K562 (cell line): ENCODE measurements around the gene ROR2. TPM values are rescaled to one million over a fixed set of nuclear protein-coding genes. Genes with fewer than 3 reads are reported as not detected.

Experiments used
- CHCHD3 ChIP-seq: fragments of 250-450 bp; sonication (Bioruptor Pico); IDR thresholded peaks from 2 replicates; pipeline ENCODE4 v2.1.2; 2022; ENCODE audit warnings: mild to moderate bottlenecking
- ETV5 ChIP-seq: sonication (generic); formaldehyde crosslinking; IDR thresholded peaks from 2 replicates; pipeline ENCODE4 v1.4.0; 2020; ENCODE audit warnings: low read depth, mild to moderate bottlenecking, missing genetic modification reagents
- FOXP1 ChIP-seq: sonication (generic); formaldehyde crosslinking; IDR thresholded peaks from 2 replicates; pipeline ENCODE4 v1.8.0; 2022; ENCODE audit warnings: mild to moderate bottlenecking, missing genetic modification reagents
- GATAD2B ChIP-seq: fragments of 450-650 bp; IDR thresholded peaks from 2 replicates; pipeline ENCODE4 v1.6.1; 2017; ENCODE audit warnings: mild to moderate bottlenecking, borderline replicate concordance
- HNRNPH1 ChIP-seq: fragments of 200-400 bp; formaldehyde crosslinking; optimal IDR thresholded peaks from 2 replicates; pipeline ENCODE3; 2017; ENCODE audit warnings: low read depth, mild to moderate bottlenecking, low read length, moderate library complexity
- MLLT1 ChIP-seq, 2 experiments: fragments of 450-650 bp; IDR thresholded peaks; 2 replicates each; pipeline ENCODE4 v1.6.1; 2016
- NFXL1 ChIP-seq: fragments of 450-650 bp; formaldehyde crosslinking; IDR thresholded peaks from 2 replicates; pipeline ENCODE4 v1.4.0; 2021; ENCODE audit warnings: mild to moderate bottlenecking
- PHF20 ChIP-seq: fragments of 450-650 bp; IDR thresholded peaks from 2 replicates; pipeline ENCODE4 v1.6.1; 2018; ENCODE audit not compliant: partially characterized antibody
- RBM25 ChIP-seq: fragments of 200-400 bp; formaldehyde crosslinking; IDR thresholded peaks from 2 replicates; pipeline ENCODE4 v1.6.1; 2018; ENCODE audit warnings: low read length, low read depth, moderate library complexity; ENCODE audit not compliant: severe bottlenecking
- polyA plus RNA-seq, 8 experiments: library from polyadenylated mRNA; depleted of rRNA in 4 of 8; stranded (reverse) in 5 of 8; unstranded in 3 of 8; fragments of >200 nt; fragmentation: Nextera tagmentation in 2 of 8; fragmentation: Illumina TruSeq in 1 of 8; extraction: Ambion mirVana in 2 of 8; extraction: Trizol in 1 of 8; gene quantifications; 2 replicates each; pipeline versions ENCODE4 v1.2.1 to v1.2.3, GENCODE V29; 2011 to 2014; ENCODE audit warnings: inconsistent platforms in 1 of 8, missing spikeins in 1 of 8
- total RNA-seq, 7 experiments: library from RNA; depleted of rRNA in 6 of 7; stranded (reverse); fragments of >200 nt in 6 of 7; fragmentation: Illumina TruSeq in 2 of 7; extraction: Trizol in 2 of 7; gene quantifications; 2 replicates each; pipeline versions ENCODE4 v1.2.1 to v1.2.3, GENCODE V29; 2011 to 2021; ENCODE audit warnings: low replicate concordance in 1 of 7
- TF ChIP-seq, protein P1 (sequence below): fragments of 200-800 bp; sonication (Bioruptor generic); IDR thresholded peaks from 2 replicates; pipeline ENCODE4 v1.6.1; 2017; ENCODE audit warnings: missing genetic modification characterization, missing compliant biosample characterization
- TF ChIP-seq, protein P2 (sequence below): sonication (generic); IDR thresholded peaks from 2 replicates; pipeline ENCODE4 v1.6.1; 2016

The ROR2 gene
- total and polyA plus RNA-seq, 9 of the 15 experiments (the other 6 are each of a cell fraction or from before 2014, with no cell fraction given) = 5.6 to 33.8 (median 15.3) TPM

GRCh38 chr9:91995000-91995655 is 45.1 kb upstream of the ROR2 start (continued):
- TF ChIP-seq, protein P1, sequence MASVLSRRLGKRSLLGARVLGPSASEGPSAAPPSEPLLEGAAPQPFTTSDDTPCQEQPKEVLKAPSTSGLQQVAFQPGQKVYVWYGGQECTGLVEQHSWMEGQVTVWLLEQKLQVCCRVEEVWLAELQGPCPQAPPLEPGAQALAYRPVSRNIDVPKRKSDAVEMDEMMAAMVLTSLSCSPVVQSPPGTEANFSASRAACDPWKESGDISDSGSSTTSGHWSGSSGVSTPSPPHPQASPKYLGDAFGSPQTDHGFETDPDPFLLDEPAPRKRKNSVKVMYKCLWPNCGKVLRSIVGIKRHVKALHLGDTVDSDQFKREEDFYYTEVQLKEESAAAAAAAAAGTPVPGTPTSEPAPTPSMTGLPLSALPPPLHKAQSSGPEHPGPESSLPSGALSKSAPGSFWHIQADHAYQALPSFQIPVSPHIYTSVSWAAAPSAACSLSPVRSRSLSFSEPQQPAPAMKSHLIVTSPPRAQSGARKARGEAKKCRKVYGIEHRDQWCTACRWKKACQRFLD (CRISPR knock-in tag) = 0 out of 2 replicates have a peak, but pooled peaks have one; percentile 41
- TF ChIP-seq PHF20 (no peak), GATAD2B (no peak), NFXL1 (CRISPR knock-in tag) (no peak), ETV5 (no peak), FOXP1 (CRISPR knock-in tag) (no peak), CHCHD3 (CRISPR knock-in tag) (no peak), MLLT1 (IDR thresholded peaks at IDR 0.05) (0 out of 4 replicates have a peak, but pooled peaks of 1 of the 2 experiments have one; percentile 32), RBM25 (no peak), HNRNPH1 (no peak)
- TF ChIP-seq, protein P2, sequence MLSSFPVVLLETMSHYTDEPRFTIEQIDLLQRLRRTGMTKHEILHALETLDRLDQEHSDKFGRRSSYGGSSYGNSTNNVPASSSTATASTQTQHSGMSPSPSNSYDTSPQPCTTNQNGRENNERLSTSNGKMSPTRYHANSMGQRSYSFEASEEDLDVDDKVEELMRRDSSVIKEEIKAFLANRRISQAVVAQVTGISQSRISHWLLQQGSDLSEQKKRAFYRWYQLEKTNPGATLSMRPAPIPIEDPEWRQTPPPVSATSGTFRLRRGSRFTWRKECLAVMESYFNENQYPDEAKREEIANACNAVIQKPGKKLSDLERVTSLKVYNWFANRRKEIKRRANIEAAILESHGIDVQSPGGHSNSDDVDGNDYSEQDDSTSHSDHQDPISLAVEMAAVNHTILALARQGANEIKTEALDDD = peak; percentile 53
